Ammon's horn (tissue), 1 donor: ENCODE measurements around the gene CYS1.
"Not testable (repeated sequence)": the region's sequence is repeated elsewhere in the genome, so short reads cannot be mapped to it uniquely, and the experiment has no call there.

Experiments used
- DNase-seq: peaks from one replicate; pipeline ENCODE4 v3.0.0-alpha.2; 2016; ENCODE audit warnings: low spot score

Gene CYS1

DNA sequence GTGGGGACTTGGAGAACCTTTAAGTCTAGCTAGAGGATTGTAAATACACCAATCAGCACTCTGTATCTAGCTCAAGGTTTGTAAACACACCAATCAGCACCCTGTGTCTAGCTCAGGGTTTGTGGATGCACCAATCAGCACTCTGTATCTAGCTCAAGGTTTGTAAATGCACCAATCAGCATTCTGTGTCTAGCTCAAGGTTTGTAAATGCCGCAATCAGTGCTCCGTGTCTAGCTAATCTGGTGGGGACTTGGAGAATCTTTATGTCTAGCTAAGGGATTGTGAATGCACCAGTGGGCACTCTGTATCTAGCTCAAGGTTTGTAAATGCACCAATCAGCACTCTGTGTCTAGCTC, 11.7 kb upstream of the CYS1 start:
- DNase-seq: not testable (repeated sequence)

DNA sequence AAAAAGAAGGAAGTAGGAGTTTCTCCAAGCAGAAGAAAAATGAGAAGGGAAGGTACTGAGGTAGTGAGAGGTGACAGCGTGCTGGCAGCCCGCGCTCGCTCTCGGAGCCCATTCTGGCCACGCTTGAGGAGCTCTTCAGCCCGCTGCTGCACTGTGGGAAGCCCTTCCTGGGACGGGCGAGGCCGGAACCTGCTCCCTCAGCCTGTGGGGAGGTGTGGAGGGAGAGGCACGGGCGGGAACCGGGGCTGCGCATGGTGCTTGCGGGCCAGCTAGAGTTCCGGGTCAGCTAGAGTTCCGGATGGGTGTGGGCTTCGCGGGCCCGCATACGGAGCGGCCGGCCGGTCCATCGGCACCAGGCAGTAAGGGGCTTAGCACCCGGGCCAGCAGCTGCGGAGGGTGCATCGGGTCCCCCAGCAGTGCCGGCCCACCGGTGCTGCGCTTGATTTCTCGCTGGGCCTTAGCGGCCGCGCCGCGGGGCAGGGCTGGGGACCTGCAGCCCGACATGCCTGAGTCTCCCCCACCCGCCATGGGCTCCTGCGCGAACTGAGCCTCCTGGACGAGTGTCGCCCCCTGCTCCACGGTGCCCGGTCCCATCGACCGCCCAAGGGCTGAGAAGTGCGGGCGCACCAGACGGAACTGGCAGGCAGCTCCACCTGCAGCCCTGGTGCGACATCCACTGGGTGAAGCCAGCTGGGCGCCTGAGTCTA, 11.1 kb upstream of the CYS1 start:
- DNase-seq: no peak

DNA sequence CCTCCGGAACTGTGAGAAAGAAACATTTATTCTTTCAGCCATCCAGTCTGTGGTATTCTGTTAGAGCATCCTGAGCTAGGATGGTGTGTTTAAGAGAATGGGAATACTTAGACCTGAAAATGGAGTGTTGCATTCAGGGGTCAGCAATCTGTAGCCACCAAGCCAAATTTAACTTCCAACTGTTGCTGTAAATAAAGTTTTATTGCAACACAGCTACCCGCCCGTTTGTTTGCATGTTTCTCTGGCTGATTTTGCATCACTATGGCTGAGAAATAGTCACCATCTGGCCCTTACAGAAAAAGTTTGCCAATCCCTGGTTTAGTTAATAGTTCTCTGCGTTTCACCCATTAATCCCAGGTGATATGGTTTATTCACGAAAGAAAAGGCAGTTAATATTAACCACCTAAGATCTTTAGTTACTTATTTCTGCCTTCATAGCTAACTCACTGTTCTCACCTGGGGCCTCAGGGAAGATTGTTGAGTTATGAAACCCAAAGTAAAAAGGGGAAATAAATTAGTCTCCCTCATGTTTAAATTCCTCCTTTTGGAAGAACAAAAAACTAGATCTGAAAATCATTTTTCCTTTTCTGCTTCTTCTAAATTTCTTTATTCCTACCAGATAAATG, 9.5 kb upstream of the CYS1 start:
- DNase-seq: no peak

DNA sequence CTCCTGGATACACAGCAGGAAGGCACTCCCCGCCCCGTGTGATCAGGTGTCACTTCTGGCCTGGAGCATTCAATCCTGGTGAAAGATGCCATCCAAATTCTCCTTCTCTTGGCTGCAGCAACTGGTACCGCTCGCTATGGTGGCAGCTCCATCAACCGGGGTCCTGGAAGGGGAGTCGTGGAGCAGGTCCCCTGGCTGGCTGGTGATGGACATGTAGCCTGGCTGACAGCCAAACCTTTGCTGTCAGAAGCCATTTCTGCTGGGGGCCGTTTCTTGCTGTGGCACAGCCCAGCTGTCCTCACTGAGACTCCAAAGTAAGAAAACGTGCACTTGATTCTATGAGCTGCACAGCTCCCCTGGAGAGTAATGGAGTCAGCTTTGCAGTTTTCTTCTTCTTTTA, 7.1 kb upstream of the CYS1 start:
- DNase-seq: no peak

DNA sequence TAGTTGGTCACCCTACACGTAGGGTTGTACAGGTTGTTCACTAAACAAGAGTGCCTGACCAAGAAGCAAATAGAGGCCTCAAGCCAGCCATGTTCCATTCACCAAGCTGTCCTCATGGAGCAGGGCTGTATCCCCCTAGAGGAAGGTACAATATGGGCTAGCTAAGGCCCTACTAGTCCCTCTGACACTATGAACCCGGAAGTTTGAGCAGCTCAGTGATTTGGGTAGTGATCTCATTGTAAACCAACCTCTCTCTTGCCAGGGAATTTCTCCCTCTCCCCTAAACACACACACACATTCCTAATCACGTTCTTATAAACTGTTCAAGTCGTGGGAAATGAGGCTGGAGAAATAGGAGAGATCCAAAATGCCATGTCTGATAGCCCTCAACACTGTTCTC, 6.7 kb upstream of the CYS1 start:
- no peak for DNase-seq

DNA sequence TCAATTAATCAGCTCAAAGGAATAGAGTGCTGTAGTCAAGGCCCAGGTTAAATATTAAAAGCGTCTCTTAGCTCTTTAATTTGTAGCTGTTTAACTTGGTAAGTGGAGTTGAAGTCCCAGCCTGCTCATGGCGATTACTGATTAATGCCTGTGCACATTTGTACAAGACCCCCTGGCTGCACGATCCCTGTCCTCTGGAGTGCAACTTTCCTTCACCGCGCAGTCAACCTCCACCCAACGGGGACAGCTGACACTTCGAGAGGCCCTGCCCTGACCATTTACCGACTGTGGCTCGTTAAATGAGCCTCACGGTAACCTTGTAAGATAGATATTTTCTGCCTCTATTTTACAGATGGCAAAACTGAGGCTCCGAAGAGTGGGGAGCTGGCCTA, 5.5 kb upstream of the CYS1 start:
- DNase-seq: no peak

DNA sequence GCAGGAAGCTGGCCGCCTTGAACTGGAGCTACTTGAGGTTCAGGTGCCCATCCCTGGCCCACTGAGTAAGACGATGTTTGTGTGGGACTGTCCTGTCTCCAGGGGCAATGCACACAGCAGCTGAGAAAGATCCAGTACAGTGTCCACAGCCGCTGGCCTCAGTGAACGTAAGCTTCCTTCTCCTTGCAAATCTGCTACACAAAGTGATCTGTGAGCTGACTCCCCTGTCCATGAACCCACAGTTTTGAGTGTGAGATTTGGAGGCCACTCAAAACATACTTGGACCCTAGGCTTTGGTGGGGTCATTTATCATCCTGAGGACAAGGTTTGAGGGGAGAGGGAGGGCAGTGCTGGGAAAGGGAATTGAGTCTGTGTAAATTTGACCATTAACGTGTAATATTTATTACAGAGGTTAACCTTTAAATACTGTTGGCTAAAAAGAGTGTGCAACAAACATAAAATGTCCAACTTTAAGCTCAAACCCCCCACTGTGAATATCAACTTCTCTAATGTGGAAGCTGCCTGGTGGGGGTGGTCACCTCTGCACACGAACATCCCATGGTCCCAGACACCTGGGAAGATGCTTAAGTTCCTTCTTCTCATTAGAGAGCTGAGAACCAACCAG, 4.9 kb upstream of the CYS1 start:
- DNase-seq: no peak

DNA sequence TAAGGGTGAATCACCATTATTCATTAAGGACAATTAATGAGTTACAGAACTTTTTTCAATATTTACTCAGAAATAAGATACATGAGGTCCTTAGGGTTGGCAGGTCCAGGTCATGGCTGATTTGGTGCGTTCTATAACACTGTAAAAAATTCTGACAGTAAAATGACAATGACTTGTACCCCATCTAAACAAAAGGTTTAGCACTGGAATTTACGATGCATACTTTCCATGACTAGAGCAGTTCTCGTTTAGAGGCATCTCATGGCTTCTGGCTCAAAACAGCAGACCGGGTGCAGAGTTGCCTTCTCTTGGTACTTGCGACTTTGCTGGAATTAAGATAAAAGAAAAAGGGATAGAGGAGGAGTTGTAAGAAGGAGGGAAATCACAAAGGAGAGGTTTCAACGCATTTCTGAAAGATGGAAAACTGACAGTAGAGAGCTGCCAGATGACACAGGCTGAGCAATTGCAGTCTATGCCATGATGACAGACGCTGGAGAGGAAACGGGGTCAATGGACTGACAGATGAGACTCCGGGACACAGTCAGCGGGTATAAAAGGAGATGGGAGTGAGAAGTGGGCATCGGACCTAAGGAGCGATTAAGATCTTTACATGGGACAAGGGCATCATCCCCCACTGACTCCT, 4.1 kb upstream of the CYS1 start:
- DNase-seq: no peak

DNA sequence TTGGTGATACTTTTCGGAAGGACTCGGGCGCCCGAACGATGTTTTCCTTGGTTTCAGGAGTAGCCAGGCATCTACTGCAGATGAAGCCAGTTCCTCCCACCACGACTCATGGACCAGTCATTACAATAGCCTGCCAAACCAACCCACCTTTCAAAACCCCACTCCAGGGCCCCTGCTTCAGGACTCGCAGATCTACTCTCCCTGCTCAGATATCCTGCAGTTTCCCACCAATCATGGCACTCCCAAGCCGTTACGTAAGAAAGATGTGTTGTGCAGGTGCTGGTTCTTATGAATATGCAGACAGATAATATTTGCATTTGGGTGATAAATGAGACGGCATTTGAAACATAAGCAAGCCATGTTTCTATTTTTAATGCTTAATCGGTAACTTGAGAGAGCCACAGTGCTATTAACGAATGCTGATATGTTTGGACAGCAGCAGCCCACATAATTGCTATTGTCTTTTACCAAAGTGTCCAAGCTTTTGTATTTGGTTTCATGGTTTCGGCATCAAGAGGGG, 3.5 kb upstream of the CYS1 start:
- no peak for DNase-seq

DNA sequence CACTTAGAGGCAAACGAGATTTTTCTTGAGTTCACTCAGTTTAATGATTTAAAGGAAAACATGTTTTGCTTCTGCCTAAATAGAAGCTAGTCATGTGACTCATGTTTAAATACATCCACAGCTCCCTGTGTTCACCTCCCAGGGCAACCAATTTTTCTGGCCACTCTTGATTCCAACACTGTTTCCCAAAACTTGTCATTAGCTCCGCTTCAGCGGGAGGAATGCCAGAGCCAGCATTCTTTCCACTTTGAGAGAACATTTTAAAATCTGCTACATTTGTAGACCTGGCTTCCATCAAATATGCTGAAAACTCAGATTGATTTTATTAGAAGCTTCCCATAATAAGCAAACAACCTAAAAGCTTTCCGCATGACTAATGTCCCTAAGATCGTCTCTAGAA, 2.8 kb upstream of the CYS1 start:
- DNase-seq: no peak

DNA sequence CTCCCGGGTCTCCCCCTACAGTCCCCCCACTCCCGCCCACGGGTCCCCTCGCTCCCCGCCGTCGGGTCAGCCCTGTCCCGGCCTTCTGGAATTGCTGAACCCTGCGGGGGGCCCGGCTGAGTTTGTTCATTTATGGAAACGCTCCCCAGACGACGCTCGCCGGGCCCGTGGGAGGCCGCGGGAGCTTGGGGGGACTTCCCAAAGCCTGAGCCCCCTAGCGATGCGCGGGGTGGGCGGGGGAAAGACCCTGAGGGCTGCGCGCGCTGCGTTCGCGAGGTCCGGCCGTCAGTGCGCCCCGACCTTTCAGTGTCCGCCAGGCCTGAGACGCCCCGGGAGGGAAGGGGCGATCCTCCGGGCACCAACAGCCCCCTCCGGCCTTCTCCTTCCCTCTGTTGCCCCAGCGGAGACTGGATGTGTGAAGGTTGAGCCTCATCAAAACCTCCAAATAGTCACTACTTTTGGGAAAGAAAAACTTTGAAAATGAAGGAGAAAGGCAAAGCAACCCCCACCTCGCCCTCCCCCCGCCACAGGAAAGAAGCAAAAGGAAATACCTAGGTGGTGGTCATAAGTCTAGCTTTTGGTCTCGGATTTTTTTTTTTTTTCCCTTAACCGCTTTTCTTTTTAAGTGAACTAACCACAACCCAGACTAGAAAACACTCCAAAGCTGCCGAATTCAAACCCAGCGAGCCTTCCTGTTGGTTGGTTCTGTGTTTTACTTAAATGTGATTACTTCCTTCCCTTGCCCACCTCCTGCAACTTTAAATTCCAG, 509 bp upstream of the CYS1 start:
- DNase-seq: no peak

DNA sequence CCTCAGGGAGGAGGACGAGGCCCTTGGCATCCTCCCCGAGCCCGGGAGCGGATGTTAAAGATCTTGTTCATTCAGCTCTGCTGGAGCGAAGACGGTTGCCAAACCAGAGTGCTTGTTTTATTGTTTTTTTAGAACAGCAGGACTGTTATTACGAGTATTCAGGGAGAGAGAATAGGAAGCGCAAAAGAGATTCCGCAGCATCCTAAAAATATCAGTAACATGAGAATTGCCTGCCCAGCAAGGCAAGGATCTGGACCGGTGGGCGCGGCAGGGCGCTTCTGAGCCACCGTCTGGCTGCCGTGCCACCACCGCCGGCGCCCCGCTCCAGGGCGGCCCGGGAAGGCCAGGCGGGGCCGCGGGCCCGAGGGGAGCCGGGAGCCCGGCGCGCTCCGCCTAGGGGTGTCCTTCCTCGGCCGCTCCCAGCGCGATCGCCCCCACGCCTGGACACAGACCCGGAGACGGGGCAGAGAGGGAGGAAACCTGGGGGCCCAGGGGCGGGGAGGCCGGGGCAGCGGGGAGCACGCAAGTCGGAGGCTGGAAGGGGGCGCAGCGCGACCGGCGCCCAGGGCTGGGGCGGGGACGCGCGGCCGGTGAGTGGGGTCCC, 843 bp downstream of the CYS1 start:
- DNase-seq: peak; percentile 28

DNA sequence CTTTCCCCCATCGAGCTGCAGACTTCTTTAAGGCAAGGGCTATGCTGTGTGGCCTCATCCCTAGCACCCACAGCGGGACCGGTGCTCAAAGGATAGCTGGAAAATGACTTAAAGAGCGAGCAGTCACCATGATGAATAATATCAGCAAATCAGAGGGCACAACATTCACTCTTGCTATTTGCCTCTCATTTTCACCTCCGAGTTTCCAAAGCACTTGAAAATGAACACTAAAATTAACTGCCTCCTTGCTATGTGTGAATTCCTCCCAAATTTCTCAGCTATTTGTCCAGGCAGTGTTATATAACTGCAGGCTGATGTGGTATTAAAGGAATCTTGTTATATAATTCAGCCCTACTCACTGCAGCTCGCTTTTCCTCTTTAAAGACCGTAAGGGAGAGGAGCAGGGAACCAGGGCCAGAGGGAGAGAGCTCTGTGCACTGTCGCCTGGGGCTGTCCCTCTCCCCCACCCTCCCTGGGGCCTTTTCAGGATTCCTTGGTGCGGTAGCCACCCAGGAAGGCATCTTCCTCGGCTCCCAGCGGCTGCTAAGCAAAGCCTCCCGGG, 1.4 kb downstream of the CYS1 start:
- no peak for DNase-seq

DNA sequence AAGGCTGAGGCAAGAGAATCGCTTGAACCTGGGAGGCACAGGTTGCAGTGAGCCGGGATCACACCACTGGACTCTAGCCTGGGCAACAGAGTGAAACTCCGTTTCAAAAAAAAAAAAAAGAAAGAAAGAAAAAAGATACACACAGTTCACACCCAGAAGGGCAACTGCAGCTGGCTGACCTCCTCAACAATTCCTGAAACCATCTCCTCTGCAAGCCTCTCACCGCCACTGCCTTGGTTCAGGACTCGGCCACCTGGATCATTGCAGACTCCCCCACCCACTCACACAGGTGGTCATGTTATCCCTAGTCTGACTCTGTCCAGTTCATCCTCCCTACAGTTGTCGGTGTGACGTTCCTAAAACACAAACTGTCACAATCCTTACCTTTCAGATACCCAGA, 2.2 kb downstream of the CYS1 start:
- DNase-seq: no peak

DNA sequence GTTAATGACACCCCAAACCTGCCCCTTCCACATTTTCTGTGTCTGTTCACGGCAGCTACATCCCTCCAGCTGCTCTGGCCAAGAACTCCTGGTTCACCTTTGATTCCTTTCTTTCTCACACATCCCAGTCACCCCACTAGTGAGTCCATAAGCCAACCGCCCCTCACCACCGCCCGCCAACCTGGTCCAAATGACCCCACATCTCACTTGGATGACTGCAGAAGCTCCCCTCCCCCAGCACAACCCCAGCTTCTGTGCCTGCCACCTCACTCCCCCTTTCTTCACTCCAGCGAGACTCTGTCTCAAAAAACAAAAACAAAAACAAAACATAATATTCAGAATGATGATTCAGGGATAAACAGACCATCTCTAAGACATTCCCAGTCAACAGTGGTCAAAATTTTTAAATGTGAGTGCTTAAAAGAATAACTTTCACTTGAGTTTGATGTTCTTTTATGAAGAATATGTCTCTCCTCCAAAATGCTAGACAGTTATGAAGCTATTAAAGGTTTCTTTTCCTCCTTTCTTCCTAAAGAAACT, 3.2 kb downstream of the CYS1 start:
- DNase-seq: no peak

DNA sequence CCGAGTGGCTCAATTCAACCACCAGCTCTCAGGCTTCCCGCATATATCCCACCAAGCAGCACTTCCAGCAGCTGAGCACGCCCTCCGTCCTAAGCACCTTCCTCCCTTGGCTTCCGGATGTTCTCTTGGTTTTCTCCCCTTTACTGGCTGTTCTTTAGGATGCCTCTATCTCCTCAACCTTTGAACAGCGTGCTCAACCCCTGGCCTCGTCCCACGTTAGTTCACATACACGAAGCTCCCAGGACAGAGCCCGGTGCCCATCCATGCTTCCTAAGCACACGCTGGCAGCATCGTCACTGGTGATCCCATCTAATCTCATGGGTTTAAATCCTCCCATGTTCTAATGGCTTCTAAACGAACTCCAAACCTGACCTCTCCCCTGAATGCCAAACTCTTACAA, 3.7 kb downstream of the CYS1 start:
- no peak for DNase-seq

DNA sequence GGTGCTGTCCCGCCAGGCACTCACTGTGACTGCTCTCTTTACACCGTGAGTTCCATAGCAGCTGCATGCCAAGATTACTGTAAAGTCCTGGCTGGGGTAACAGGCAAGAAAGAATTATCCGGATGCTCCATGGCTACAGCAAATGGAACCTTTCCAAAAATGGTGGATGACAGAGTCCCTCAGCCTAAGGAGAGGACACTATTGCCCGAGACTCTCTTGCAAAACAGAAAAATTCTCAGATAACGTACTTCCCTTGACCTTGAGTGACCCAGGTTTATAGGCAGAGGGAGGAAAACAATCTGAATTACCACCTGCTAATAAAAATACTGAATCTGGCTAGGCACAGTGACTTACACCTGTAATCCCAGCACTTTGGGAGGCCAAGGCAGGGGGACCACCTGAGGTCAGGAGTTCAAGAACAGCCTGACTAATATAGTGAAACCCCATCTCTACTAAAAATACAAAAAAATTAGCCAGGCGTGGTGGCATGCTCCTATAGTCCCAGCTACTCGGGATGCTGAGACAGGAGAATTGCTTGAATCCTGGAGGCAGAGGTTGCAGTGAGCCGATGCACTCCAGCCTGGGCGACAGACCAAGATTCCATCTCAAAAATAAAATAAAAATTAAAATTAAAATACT, 4.5 kb downstream of the CYS1 start:
- no peak for DNase-seq

DNA sequence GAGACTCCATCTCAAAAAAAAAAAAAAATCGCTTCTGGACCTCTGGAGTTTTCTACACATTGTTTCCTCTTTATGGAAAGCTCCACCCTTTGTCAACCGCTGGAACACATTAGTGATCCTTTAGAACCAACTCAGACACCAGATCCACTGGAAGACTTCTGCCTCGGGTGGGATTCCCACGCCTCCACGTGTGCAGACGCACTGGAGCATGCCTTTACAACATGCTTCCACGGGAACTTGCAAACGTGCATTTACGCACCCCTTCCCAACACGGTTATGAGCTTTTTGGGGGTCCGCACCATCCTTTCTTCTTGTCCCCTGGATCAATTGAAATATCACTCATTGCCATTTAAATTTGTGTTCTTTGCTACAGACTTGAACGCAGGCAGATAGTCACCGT, 5.1 kb downstream of the CYS1 start:
- DNase-seq: no peak

DNA sequence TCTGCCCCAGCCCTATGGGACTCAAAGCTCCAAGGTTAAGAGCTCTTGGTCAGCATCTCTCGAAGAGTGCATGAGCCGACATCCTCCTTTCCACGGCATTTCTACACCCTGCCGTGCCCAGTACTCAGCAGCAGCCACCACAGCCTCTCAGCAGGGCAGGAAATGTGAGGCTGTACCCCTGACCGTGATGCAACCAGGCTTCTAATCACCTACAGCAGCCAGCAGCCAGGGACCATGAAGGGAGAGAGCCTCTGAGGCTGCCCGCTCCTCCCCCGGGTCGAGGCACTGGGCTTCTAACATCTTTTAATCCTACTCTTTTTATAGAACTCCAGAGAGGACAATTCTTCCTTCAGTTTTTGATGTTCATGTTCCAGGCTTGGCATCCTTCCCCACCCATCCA, 6.5 kb downstream of the CYS1 start:
- no peak for DNase-seq

DNA sequence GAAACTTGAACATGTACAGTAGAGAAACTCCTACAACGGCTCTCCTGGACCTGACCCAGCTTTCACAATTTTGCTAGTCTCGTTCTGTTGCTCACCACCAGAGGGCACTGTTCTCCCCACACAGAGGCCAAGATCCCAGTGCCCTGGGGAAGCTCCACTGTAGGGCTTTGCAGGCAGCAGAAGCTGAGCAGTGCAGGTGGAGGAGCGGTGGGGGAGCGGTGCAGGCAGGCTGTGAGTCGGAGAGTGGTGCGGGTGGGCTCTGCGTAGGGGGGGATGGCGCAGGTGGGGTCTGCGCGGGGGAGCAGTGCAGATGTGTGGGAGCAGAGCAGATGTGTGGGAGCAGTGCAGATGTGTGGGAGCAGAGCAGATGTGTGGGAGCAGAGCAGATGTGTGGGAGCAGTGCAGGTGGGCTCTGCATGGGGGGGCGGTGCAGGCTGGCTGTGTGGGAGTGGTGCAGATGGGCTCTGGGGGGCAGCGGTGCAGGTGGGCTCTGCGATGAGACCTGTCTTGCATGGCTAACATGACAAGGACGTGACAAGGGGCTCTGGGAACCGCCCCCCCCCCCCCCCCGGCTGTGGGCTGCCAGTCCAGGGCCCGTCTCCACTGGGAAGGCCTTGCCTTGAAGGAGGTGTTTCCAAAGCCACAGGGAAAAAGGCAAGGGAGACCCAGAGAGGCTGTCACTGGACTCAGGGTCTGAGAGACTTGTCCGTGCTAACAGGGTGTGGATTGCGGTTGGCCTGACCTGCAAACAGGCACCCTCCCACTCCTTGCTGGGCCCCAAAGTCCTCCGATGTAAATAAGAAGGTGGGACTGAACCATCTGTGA, 7.3 kb downstream of the CYS1 start:
- DNase-seq: peak; percentile 88
